22Rv1 (cell line): ENCODE data around the gene HOXB13.

Experiments used
- H3K27ac ChIP-seq: fragments of 450-650 bp; 2 replicates; pipeline ENCODE4 v1.5.1; 2017
- CTCF ChIP-seq: fragments of 450-650 bp; IDR thresholded peaks from 2 replicates; pipeline ENCODE4 v1.5.1; 2017; ENCODE audit warnings: mild to moderate bottlenecking
- ZFX ChIP-seq: fragments of 450-650 bp; IDR thresholded peaks from 2 replicates; pipeline ENCODE4 v1.6.1; 2017; ENCODE audit warnings: antibody characterized with exemption, borderline replicate concordance

HOXB13 gene

GRCh38 chr17:48721009-48721402 is 7.5 kb downstream of the HOXB13 start:
- H3K27ac ChIP-seq, result peak overlapping the region; percentile 100
- no peak for TF ChIP-seq ZFX
- no peak for TF ChIP-seq CTCF

- TF ChIP-seq ZFX (no peak), CTCF (peak; percentile 9; the same call in 1 of the 2 replicates)
- H3K27ac ChIP-seq, result peak overlapping the region; percentile 100
Observed at GRCh38 chr17:48720266-48721008, 8.1 kb downstream of the HOXB13 start.

GRCh38 chr17:48719642-48720265 is 8.8 kb downstream of the HOXB13 start:
- TF ChIP-seq ZFX (no peak), CTCF (no peak)
- H3K27ac ChIP-seq, result peak overlapping the region; percentile 100

GRCh38 chr17:48718761-48719641 is 9.5 kb downstream of the HOXB13 start:
- TF ChIP-seq ZFX (no peak), CTCF (no peak)
- peak overlapping the region; percentile 100 for H3K27ac ChIP-seq

- TF ChIP-seq ZFX, result no peak
- TF ChIP-seq CTCF, result no peak
- peak overlapping the region; percentile 100 for H3K27ac ChIP-seq
Observed at GRCh38 chr17:48718227-48718760, 10.3 kb downstream of the HOXB13 start.

- peak overlapping the region; percentile 100 for H3K27ac ChIP-seq
- no peak for TF ChIP-seq ZFX
- TF ChIP-seq CTCF, result no peak
Observed at GRCh38 chr17:48717367-48718226, 11.0 kb downstream of the HOXB13 start.

DNA sequence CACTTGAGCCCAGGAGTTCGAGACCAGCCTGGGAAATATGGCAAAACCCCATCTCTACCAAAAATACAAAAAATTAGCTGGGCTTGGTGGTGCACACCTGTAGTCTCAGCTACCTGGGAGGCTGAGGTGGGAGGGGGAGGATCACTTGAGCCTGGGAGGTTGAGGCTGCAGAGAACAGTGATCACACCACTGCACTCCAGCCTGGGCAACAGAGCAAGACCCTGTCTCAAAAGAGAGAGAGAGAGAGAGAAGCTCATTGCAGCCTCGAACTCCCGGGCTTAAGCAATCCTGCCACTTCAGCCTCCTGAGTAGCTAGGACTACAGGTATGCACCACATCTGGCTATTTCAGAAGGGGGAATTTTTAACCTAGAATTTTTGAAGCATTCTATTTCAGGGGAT is 12.0 kb downstream of the HOXB13 start:
- H3K27ac ChIP-seq, result peak overlapping the region; percentile 100
